ENCODE measurements around the gene PIGZ.

PIGZ gene

DNA sequence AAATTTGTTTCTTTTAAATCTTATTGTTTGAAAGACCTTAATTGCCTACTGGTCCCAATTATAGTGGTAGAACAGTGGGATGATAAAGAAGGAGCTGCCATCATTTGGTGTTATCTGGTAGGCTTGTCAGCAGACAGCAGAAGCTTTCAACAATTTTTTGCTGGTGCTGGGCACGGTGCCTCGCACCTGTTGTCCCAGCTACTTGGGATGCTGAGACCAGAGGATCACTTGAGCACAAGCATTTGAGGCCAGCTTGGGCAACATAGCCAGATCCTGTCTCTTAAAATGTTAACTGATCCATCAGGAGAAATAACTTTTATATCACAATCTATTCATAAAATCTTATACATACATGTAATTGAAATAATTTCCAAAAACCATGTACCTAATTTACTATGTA, 64.9 kb downstream of the PIGZ start:
- no peak for DNase-seq

DNA sequence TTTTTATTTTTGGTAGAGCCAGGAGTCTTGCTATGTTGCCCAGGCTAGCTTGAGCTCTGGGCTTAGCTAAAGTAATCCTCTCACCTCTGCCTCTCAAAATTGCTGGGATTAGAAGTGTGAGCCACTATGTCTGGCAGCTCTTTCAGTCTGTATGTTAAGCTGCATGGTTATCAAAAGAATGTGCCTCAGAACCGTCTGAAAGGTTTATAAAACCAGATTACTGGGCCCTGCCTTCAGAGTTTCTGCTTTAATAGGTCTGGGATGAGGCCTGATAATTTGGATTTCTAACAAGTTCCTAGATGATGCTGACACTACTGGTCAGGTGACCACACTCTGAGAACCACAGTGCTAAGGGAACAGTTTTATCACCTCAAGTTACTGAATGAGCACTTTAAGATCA, 66.3 kb downstream of the PIGZ start:
- no peak for DNase-seq

DNA sequence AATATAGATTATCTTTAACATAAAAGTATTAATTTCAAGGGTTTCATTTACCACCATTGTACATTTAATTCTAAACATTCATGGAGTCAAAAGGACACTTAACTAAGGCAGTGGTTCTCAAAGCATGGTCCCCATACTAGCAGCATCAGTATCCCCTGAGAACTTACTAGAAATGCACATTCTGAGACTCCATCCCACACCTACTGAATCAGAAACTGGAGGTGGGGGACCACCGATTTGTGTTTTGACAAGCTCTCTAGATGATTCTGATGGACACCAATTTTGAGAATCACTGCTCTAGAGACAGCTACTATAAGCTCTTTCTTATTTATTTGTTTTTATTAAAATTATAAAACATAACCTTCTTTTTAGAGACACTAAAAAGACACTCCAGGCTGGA, 66.9 kb downstream of the PIGZ start:
- DNase-seq: no peak
